LNCaP clone FGC (cell line): ENCODE measurements around the gene NOX5.
"Not testable (repeated sequence)": the region's sequence is repeated elsewhere in the genome, so short reads cannot be mapped to it uniquely, and the experiment has no call there.

Experiments used
- DNase-seq: peaks from one replicate; pipeline ENCODE4 v3.0.0-alpha.2; 2011; ENCODE audit warnings: low read depth
- H3K4me3 ChIP-seq: 2 replicates; pipeline ENCODE4 v1.5.1; 2011; ENCODE audit warnings: mild to moderate bottlenecking, low read depth, low read length, control low read depth
- TF ChIP-seq, protein P1 (sequence below): IDR thresholded peaks from 2 replicates; pipeline ENCODE4 v1.5.1; 2012; ENCODE audit warnings: mild to moderate bottlenecking; ENCODE audit not compliant: control insufficient read depth, insufficient read depth; ENCODE audit errors: extremely low read depth

The NOX5 gene

GRCh38 chr15:69068157-69068556 lies 53.7 kb downstream of the NOX5 start:
- no peak overlapping the region for H3K4me3 ChIP-seq
- no peak for DNase-seq
- TF ChIP-seq, protein P1, sequence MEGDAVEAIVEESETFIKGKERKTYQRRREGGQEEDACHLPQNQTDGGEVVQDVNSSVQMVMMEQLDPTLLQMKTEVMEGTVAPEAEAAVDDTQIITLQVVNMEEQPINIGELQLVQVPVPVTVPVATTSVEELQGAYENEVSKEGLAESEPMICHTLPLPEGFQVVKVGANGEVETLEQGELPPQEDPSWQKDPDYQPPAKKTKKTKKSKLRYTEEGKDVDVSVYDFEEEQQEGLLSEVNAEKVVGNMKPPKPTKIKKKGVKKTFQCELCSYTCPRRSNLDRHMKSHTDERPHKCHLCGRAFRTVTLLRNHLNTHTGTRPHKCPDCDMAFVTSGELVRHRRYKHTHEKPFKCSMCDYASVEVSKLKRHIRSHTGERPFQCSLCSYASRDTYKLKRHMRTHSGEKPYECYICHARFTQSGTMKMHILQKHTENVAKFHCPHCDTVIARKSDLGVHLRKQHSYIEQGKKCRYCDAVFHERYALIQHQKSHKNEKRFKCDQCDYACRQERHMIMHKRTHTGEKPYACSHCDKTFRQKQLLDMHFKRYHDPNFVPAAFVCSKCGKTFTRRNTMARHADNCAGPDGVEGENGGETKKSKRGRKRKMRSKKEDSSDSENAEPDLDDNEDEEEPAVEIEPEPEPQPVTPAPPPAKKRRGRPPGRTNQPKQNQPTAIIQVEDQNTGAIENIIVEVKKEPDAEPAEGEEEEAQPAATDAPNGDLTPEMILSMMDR: no peak

DNA sequence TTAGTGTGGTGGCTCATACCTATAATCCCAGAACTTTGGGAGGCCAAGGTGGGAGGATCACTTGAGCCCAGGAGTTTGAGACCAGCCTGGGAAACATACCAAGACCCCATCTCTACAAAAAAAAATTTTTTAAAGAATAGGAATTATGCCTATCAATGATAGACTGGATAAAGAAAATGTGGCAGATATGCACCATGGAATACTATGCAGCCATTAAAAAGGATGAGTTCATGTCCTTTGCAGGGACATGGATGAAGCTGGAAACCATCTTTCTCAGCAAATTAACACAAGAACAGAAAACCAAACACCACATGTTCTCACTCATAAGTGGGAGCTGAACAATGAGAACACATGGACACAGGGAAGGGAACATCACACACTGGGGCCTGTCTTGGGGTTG lies 54.8 kb downstream of the NOX5 start:
- DNase-seq: not testable (repeated sequence)

DNA sequence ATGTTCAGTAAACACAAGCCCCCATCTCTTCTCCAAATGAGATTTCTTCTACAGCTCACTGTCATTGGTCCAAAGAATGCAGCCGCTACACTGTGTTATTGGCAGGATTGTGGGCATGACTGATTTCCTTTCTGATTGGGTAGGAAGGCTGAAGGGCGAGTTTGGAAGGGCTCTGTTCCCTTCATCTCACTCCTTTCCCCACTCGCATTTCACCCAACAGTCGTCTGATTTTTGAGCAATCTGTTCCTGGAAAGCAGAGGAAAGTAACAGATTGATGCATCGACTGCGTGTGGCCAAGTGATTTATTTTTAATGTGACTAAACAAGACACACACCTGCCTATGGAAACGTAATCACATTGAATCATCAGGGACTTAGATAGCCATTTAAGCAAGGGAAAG lies 55.5 kb downstream of the NOX5 start:
- TF ChIP-seq, protein P1: no peak
- DNase-seq: no peak
- H3K4me3 ChIP-seq: no peak overlapping the region

More for the DNA sequence above, 54.8 kb downstream of the NOX5 start:
- not testable (repeated sequence) for H3K4me3 ChIP-seq

GRCh38 chr15:69070396-69070795 lies 55.9 kb downstream of the NOX5 start:
- no peak overlapping the region for H3K4me3 ChIP-seq
- TF ChIP-seq, protein P1: no peak
- DNase-seq: no peak

DNA sequence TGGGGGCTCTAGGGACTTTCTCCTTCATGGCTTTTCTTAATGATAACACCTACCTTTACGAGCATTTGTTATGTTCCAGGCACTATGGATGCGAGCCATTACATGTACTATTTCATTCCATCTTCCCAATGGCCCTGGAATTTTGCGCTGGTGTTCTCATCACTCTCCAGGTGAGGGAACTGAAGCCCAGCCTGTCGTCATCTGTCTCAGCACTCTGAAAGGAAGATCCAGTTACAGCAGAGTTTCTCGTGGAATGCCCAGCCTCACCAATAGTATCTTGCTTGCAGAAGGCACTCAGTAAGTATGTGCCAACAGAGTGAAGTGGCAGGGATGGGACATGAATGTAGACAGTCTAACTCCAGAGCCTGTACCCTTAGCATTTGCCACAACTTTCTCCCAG lies 56.8 kb downstream of the NOX5 start:
- no peak for DNase-seq
- no peak overlapping the region for H3K4me3 ChIP-seq
- TF ChIP-seq, protein P1: no peak

DNA sequence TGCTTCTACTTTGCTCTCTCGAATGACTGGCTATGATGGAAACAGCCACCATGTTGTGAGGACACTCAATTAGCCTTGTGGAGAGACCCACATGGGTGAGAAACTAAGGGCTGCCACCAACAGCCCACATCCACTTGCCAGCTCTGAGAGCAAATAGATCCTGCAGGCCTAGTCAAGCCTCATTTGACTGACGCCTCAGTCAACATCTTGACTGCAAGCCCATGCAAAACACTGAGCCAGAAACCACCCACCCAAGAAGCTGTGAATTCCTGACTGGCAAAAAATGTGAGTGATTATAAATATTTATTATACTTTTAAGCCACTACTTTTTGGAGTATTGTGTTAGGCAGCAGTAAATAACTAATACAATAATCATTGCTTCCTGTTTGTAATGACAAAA lies 58.4 kb downstream of the NOX5 start:
- no peak overlapping the region for H3K4me3 ChIP-seq
- TF ChIP-seq, protein P1: no peak
- DNase-seq: no peak

GRCh38 chr15:69074001-69074842 lies 59.7 kb downstream of the NOX5 start:
- no peak for DNase-seq
- H3K4me3 ChIP-seq: peak overlapping the region; percentile 55
- TF ChIP-seq, protein P1: no peak
